Measurements from ENCODE around the gene ZNF787. TPM values are rescaled to one million over a fixed set of nuclear protein-coding genes. Genes with fewer than 3 reads are reported as not detected.

Gene ZNF787
- total and polyA plus RNA-seq, 10 of the 15 experiments (the other 5 are each of a cell fraction or from before 2014, with no cell fraction given): 0.23 to 39.9 (median 4.1) TPM

GRCh38 chr19:56132316-56132822 lies 11.3 kb upstream of the ZNF787 start:
- TF ChIP-seq STAT1 (conservative IDR thresholded peaks at IDR 0.05) (no peak), CBX3 (IDR thresholded peaks at IDR 0.05; ENCODE audit: borderline replicate concordance, low read depth) (no peak), BCL3 (IDR thresholded peaks at IDR 0.05; ENCODE audit: borderline replicate concordance, insufficient read depth, low read depth, low read length, poor library complexity, severe bottlenecking) (no peak), RAD21 (IDR thresholded peaks at IDR 0.05; ENCODE audit: insufficient read depth, low read depth, low read length) (no peak), PML (IDR thresholded peaks at IDR 0.05; ENCODE audit: low read length) (no peak), TCF7 (IDR thresholded peaks at IDR 0.05; ENCODE audit: borderline replicate concordance) (no peak), CBFB (IDR thresholded peaks at IDR 0.05; ENCODE audit: low read depth) (no peak), PAX5 (IDR thresholded peaks at IDR 0.05; ENCODE audit: borderline replicate concordance, low read depth, low read length) (no peak), MYC (IDR thresholded peaks at IDR 0.05; ENCODE audit: insufficient read depth, insufficient read length, insufficient replicate concordance, low read length, severe bottlenecking) (no peak), TARDBP (IDR thresholded peaks at IDR 0.05; ENCODE audit: borderline replicate concordance) (no peak), SREBF2 (IDR thresholded peaks at IDR 0.05; ENCODE audit: low read length) (no peak), LARP7 (IDR thresholded peaks at IDR 0.05) (no peak), JUND (IDR thresholded peaks at IDR 0.05; ENCODE audit: low read depth, low read length) (no peak), ATF7 (IDR thresholded peaks at IDR 0.05; ENCODE audit: low read depth) (no peak), FOXM1 (IDR thresholded peaks at IDR 0.05; ENCODE audit: low read depth, low read length) (no peak)
- no peak overlapping the region for H3K4me2 ChIP-seq (ENCODE audit: control insufficient read depth, insufficient read depth)
- no peak overlapping the region for H3K9ac ChIP-seq (ENCODE audit: control insufficient read depth, insufficient read depth, low read length)
- POLR2A ChIA-PET: interaction anchor here (0.6 kb wide), 1 partner anchor 726 kb away, joined by 5 read pairs; no protein-coding TSS in a partner anchor
- H3K4me3 ChIP-seq: no peak overlapping the region
- RAD21 ChIA-PET (ENCODE audit: unreplicated experiment): no interaction called here
- peaks cover 9% of the 10 kb centered on the region for H3K4me1 ChIP-seq (ENCODE audit: control insufficient read depth, insufficient read depth, low read length)
- BruUV-seq (replicated peaks): no TSS peak
- no peaks in the 10 kb centered on the region for H3K79me2 ChIP-seq (ENCODE audit: control insufficient read depth, insufficient read depth, low read length)
- WGBS (ENCODE audit: insufficient coverage, insufficient replicate concordance, low lambda C conversion rate, missing lambda C conversion rate): 81% methylated on average over 14 of the region's 14 CpGs
- ATAC-seq: no peak
- FAIRE-seq: no peak
- DNase-seq (ENCODE audit: low read depth, low spot score): no peak
- SMC1A ChIA-PET (ENCODE audit: uncharacterized antibody, unreplicated experiment): no interaction called here
- H4K20me1 ChIP-seq (ENCODE audit: control insufficient read depth, insufficient read depth): no peaks in the 10 kb centered on the region
- CTCF ChIA-PET: interaction anchor here (0.7 to 1.0 kb wide), 2 partner anchors 47 to 178 kb away, joined by 3 to 4 read pairs; no protein-coding TSS in a partner anchor
- in situ Hi-C loops (cut with MboI) (loop anchor here (25.0 kb wide), 1 partner anchor 1680 kb away; the partner anchor contains the start of gene ZNF552), intact Hi-C loops (cut with micrococcal nuclease; ENCODE audit: unreplicated experiment) (no loop called here)
- no peaks in the 10 kb centered on the region for H3K36me3 ChIP-seq (ENCODE audit: control insufficient read depth in 2 of 2, insufficient read depth in 2 of 2, low read length in 1 of 2)
- H2AFZ ChIP-seq (ENCODE audit: control insufficient read depth, low read depth, low read length): no peak overlapping the region
- H3K27ac ChIP-seq (ENCODE audit: control insufficient read depth, insufficient read depth): no peak overlapping the region
- H3K9me3 ChIP-seq (replicated peaks; ENCODE audit: control insufficient read depth, insufficient read depth, low read length): no peaks in the 10 kb centered on the region
- H3K27me3 ChIP-seq (replicated peaks in 1 of 2; ENCODE audit: control insufficient read depth in 2 of 2, insufficient read depth in 2 of 2, low read length in 1 of 2): no peaks in the 10 kb centered on the region

Measured in GM12878 (cell line).